IMR-90 (cell line): Measurements from ENCODE around the gene TAAR1. TPM values are rescaled to one million over a fixed set of nuclear protein-coding genes. Genes with fewer than 3 reads are reported as not detected.
A peak's percentile ranks its signal among the peaks of the same experiment; 100 is the strongest.
"Not testable (repeated sequence)": the region's sequence is repeated elsewhere in the genome, so short reads cannot be mapped to it uniquely, and the experiment has no call there.

Experiments used
- ATAC-seq: fragments of 200-7000 bp; cut with Tn5 transposase; 2 replicates; pipeline ENCODE4 v1.9.1; 2020; ENCODE audit warnings: low read depth, mild to moderate bottlenecking, moderate library complexity
- BruUV-seq: library from RNA; stranded (reverse); fragments of 400-500 nt; replicated peaks from 2 replicates; lab custom pipeline; 2021; lab: Mats Ljungman, UMichigan
- CTCF ChIA-PET: fragments of 300-600 bp; formaldehyde crosslinking; extraction: SDS; loops from one replicate; lab custom pipeline; 2021; ENCODE audit warnings: antibody characterized with exemption; lab: Yijun Ruan, JAX
- POLR2A ChIA-PET: fragments of 300-600 bp; sonication (Branson Sonifier 250); formaldehyde crosslinking; loops from one replicate; lab custom pipeline; 2022; ENCODE audit warnings: antibody characterized with exemption; ENCODE audit not compliant: unreplicated experiment; lab: Charles Lee
- DNase-seq: peaks from one replicate; pipeline ENCODE4 v3.0.0; 2013
- H2AFZ ChIP-seq: replicated peaks from 2 replicates; pipeline ENCODE3; 2013; ENCODE audit warnings: low read length, mild to moderate bottlenecking; ENCODE audit not compliant: poor library complexity
- H2AK5ac ChIP-seq: 2 replicates; pipeline ENCODE4 v1.6.1; 2013; ENCODE audit warnings: low read depth, low read length, inconsistent platforms
- H2AK9ac ChIP-seq: replicated peaks from 2 replicates; pipeline ENCODE3; 2013; ENCODE audit warnings: mild to moderate bottlenecking, low read depth, low read length, moderate library complexity; ENCODE audit not compliant: poor library complexity
- H2BK120ac ChIP-seq: 2 replicates; pipeline ENCODE4 v1.6.1; 2013; ENCODE audit warnings: low read depth, low read length, inconsistent platforms
- H2BK15ac ChIP-seq: 3 replicates; pipeline ENCODE4 v1.6.1; 2013; ENCODE audit warnings: low read depth, low read length, inconsistent platforms
- H2BK20ac ChIP-seq: 2 replicates; pipeline ENCODE4 v1.6.1; 2013; ENCODE audit warnings: low read depth, mild to moderate bottlenecking, inconsistent platforms, low read length, moderate library complexity
- H2BK5ac ChIP-seq: 2 replicates; pipeline ENCODE4 v1.6.1; 2013; ENCODE audit warnings: mild to moderate bottlenecking, low read depth, low read length, inconsistent platforms; ENCODE audit not compliant: poor library complexity, severe bottlenecking
- H3K14ac ChIP-seq: replicated peaks from 2 replicates; pipeline ENCODE4 v1.6.1; 2013; ENCODE audit warnings: low read depth, low read length, inconsistent platforms
- H3K18ac ChIP-seq: 2 replicates; pipeline ENCODE4 v1.6.1; 2013; ENCODE audit warnings: low read depth, low read length, control low read depth
- H3K23ac ChIP-seq: 2 replicates; pipeline ENCODE4 v1.6.1; 2013; ENCODE audit warnings: low read depth, low read length, inconsistent platforms
- H3K27ac ChIP-seq: 2 replicates; pipeline ENCODE4 v1.5.1; 2013; ENCODE audit warnings: mild to moderate bottlenecking, control low read depth, low read length; ENCODE audit not compliant: insufficient read depth
- H3K27me3 ChIP-seq: 2 replicates; pipeline ENCODE4 v1.6.1; 2013; ENCODE audit warnings: low read length; ENCODE audit not compliant: control insufficient read depth, insufficient read depth
- H3K36me3 ChIP-seq: 2 replicates; pipeline ENCODE4 v1.6.1; 2013; ENCODE audit warnings: low read length, mixed read lengths; ENCODE audit not compliant: control insufficient read depth, insufficient read depth
- H3K4ac ChIP-seq: 2 replicates; pipeline ENCODE4 v1.6.1; 2013; ENCODE audit warnings: low read depth, low read length, inconsistent platforms
- H3K4me1 ChIP-seq: 2 replicates; pipeline ENCODE4 v1.6.1; 2013; ENCODE audit warnings: low read length, mixed read lengths; ENCODE audit not compliant: control insufficient read depth, insufficient read depth
- H3K4me2 ChIP-seq: 2 replicates; pipeline ENCODE4 v1.6.1; 2013; ENCODE audit warnings: low read depth, mild to moderate bottlenecking, control low read depth, low read length, moderate library complexity
- H3K4me3 ChIP-seq: 2 replicates; pipeline ENCODE4 v1.5.1; 2013; ENCODE audit warnings: low read depth, mild to moderate bottlenecking, control low read depth, low read length, moderate library complexity; ENCODE audit not compliant: insufficient read depth
- H3K56ac ChIP-seq: 2 replicates; pipeline ENCODE4 v1.6.1; 2013; ENCODE audit warnings: low read length, inconsistent platforms; ENCODE audit not compliant: insufficient read depth; ENCODE audit errors: extremely low read depth
- H3K79me1 ChIP-seq, 2 experiments: 2 replicates each; pipeline ENCODE4 v1.6.1; 2013; ENCODE audit warnings: low read length in 2 of 2, inconsistent platforms in 1 of 2, low read depth in 1 of 2
- H3K9ac ChIP-seq: 2 replicates; pipeline ENCODE4 v1.6.1; 2013; ENCODE audit warnings: low read depth, low read length, control low read depth
- H3K9me1 ChIP-seq: 2 replicates; pipeline ENCODE4 v1.6.1; 2013; ENCODE audit warnings: low read length, inconsistent platforms; ENCODE audit not compliant: insufficient read depth
- H3K9me3 ChIP-seq: 2 replicates; pipeline ENCODE4 v1.6.1; 2013; ENCODE audit warnings: low read length; ENCODE audit not compliant: control insufficient read depth, insufficient read depth
- H4K20me1 ChIP-seq: 2 replicates; pipeline ENCODE4 v1.6.1; 2013; ENCODE audit warnings: low read length, inconsistent platforms; ENCODE audit not compliant: insufficient read depth
- H4K5ac ChIP-seq: 2 replicates; pipeline ENCODE4 v1.6.1; 2013; ENCODE audit warnings: mild to moderate bottlenecking, low read depth, low read length, control low read depth
- H4K8ac ChIP-seq, 2 experiments: 2 replicates each; pipeline ENCODE4 v1.6.1; 2013; ENCODE audit warnings: low read depth in 2 of 2, low read length in 2 of 2, control low read depth in 1 of 2, inconsistent platforms in 1 of 2
- H4K91ac ChIP-seq: 2 replicates; pipeline ENCODE4 v1.6.1; 2013; ENCODE audit warnings: low read depth, low read length, inconsistent platforms; ENCODE audit not compliant: insufficient read depth
- CEBPB ChIP-seq: IDR thresholded peaks from 2 replicates; pipeline ENCODE4 v1.6.1; 2012; ENCODE audit warnings: low read depth, low read length, improper control_type of control experiment
- NFE2L2 ChIP-seq: fragments of 150-350 bp; IDR thresholded peaks from 2 replicates; pipeline ENCODE4 v1.6.1; 2016; ENCODE audit warnings: low read depth, mild to moderate bottlenecking, low read length
- WGBS, 2 experiments: methylation state at CpG; one replicate each; pipeline versions ENCODE4 v1.1.5 to v1.1.7; 2013; ENCODE audit warnings: missing lambda C conversion rate in 2 of 2; ENCODE audit not compliant: insufficient read length in 1 of 2; ENCODE audit errors: extremely low coverage in 2 of 2; 5-methylcytosine and 5-hydroxymethylcytosine counted together
- dilution Hi-C: fragments of 300-500 bp; cut with HindIII; formaldehyde crosslinking; loops from one replicate; pipeline ENCODE4 v1.14.3; 2018; ENCODE audit warnings: low sequenced_read_pairs; ENCODE audit not compliant: unreplicated experiment
- in situ Hi-C: fragments of 300-500 bp; cut with MboI; formaldehyde crosslinking; loops from 3 replicates; pipeline ENCODE4 v1.14.3; 2019; ENCODE audit warnings: low sequenced_read_pairs, inconsistent platforms, mixed read lengths
- intact Hi-C: fragments of 100-400 bp; cut with micrococcal nuclease; formaldehyde crosslinking; loops from 2 replicates; pipeline ENCODE4 v1.10.0; 2022
- polyA plus RNA-seq, 3 experiments: library from polyadenylated mRNA; depleted of rRNA; stranded (reverse); fragments of >200 nt; gene quantifications; 2 replicates each; pipeline ENCODE4 v1.2.3, GENCODE V29; 2012; ENCODE audit warnings: low replicate concordance in 1 of 3
- total RNA-seq: library from RNA; depleted of rRNA; stranded (reverse); fragments of >200 nt; gene quantifications from 2 replicates; pipeline ENCODE4 v1.2.3, GENCODE V29; 2012

The TAAR1 gene
- total and polyA plus RNA-seq, 2 of the 4 experiments (the other 2 are of a cell fraction): not detected

GRCh38 chr6:132708002-132708401 is 49.0 kb upstream of the TAAR1 start:
- no TSS peak for BruUV-seq
- dilution Hi-C loops: no loop called here
- no peak overlapping the region for H2BK20ac ChIP-seq
- no peaks in the 10 kb centered on the region for H3K9me3 ChIP-seq
- H3K14ac ChIP-seq: no peak overlapping the region
- intact Hi-C loops: no loop called here
- no peaks in the 10 kb centered on the region for H4K20me1 ChIP-seq
- TF ChIP-seq CEBPB: peak; percentile 79
- TF ChIP-seq NFE2L2: no peak
- H3K56ac ChIP-seq: no peak overlapping the region
- no peak overlapping the region for H3K9ac ChIP-seq
- no peak overlapping the region for H2BK5ac ChIP-seq
- H3K23ac ChIP-seq: no peak overlapping the region
- H4K8ac ChIP-seq: no peak overlapping the region
- no peak overlapping the region for H2BK120ac ChIP-seq
- in situ Hi-C loops: no loop called here
- CTCF ChIA-PET: no interaction called here
- no peak overlapping the region for H2AFZ ChIP-seq
- H3K4me2 ChIP-seq: no peak overlapping the region
- H4K91ac ChIP-seq: no peak overlapping the region
- ATAC-seq (no peak), DNase-seq (no peak)
- no peak overlapping the region for H3K27ac ChIP-seq
- no peak overlapping the region for H2AK5ac ChIP-seq
- H3K36me3 ChIP-seq: no peaks in the 10 kb centered on the region
- no peak overlapping the region for H3K4ac ChIP-seq
- no peak overlapping the region for H2BK15ac ChIP-seq
- H3K79me1 ChIP-seq: no peaks in the 10 kb centered on the region
- H3K9me1 ChIP-seq: no peaks in the 10 kb centered on the region
- no peak overlapping the region for H3K18ac ChIP-seq
- H2AK9ac ChIP-seq: no peak overlapping the region
- no peak overlapping the region for H4K5ac ChIP-seq
- 0 out of 2 replicates have a peak, but pooled peaks cover 4% of the 10 kb centered on the region for H3K4me1 ChIP-seq
- no peak overlapping the region for H3K4me3 ChIP-seq
- no peaks in the 10 kb centered on the region for H3K27me3 ChIP-seq
- POLR2A ChIA-PET: no interaction called here

GRCh38 chr6:132706756-132707155 is 47.8 kb upstream of the TAAR1 start:
- H2AFZ ChIP-seq, H4K91ac ChIP-seq, POLR2A ChIA-PET, H3K18ac ChIP-seq, H3K9ac ChIP-seq, CTCF ChIA-PET, H3K4me3 ChIP-seq, H4K20me1 ChIP-seq, H3K23ac ChIP-seq, H2BK20ac ChIP-seq, intact Hi-C loops, DNase-seq, H4K8ac ChIP-seq, H3K9me1 ChIP-seq, H3K27me3 ChIP-seq, H2BK5ac ChIP-seq, H3K36me3 ChIP-seq, H3K4ac ChIP-seq, H4K5ac ChIP-seq, H3K14ac ChIP-seq, H3K4me1 ChIP-seq, H2BK15ac ChIP-seq, in situ Hi-C loops, H3K9me3 ChIP-seq, dilution Hi-C loops, H3K56ac ChIP-seq, H2AK9ac ChIP-seq, H3K27ac ChIP-seq, BruUV-seq, ATAC-seq, H2AK5ac ChIP-seq, H3K4me2 ChIP-seq, H2BK120ac ChIP-seq, H3K79me1 ChIP-seq: not testable (repeated sequence)
- 60% methylated on average over 1 of the region's 4 CpGs; no CpG with 5 or more reads in 1 of the 2 experiments for WGBS, 2 experiments
